PC-3 (cell line): ENCODE data around the gene PRDX5. TPM values are rescaled to one million over a fixed set of nuclear protein-coding genes. Genes with fewer than 3 reads are reported as not detected.

Experiments used
- ATAC-seq: fragments of 200-7000 bp; cut with Tn5 transposase; 2 replicates; pipeline ENCODE4 v1.9.1; 2020; ENCODE audit warnings: mild to moderate bottlenecking, moderate library complexity
- BruUV-seq: library from RNA; stranded (reverse); fragments of 400-500 nt; replicated peaks from 2 replicates; lab custom pipeline; 2021; lab: Mats Ljungman, UMichigan
- CTCF ChIA-PET: fragments of 300-600 bp; sonication (Branson Sonifier 250); formaldehyde crosslinking; loops from one replicate; lab custom pipeline; 2022; ENCODE audit warnings: antibody characterized with exemption; lab: Charles Lee
- POLR2A ChIA-PET: fragments of 300-600 bp; sonication (Branson Sonifier 250); formaldehyde crosslinking; loops from one replicate; lab custom pipeline; 2022; ENCODE audit warnings: antibody characterized with exemption; ENCODE audit not compliant: unreplicated experiment; lab: Charles Lee
- DNase-seq: peaks from one replicate; pipeline ENCODE4 v3.0.0-alpha.2; 2015
- H2AFZ ChIP-seq: fragments of 300-600 bp; sonication (generic); 2 replicates; pipeline ENCODE4 v1.6.0; 2016; ENCODE audit warnings: antibody characterized with exemption, low read length
- H3F3A ChIP-seq: fragments of 300-600 bp; sonication (generic); one replicate; pipeline ENCODE4 v1.6.0; 2017; ENCODE audit warnings: antibody characterized with exemption, low read length, control low read depth, mild to moderate bottlenecking; ENCODE audit not compliant: unreplicated experiment
- H3K27ac ChIP-seq: fragments of 300-600 bp; sonication (generic); 2 replicates; pipeline ENCODE4 v1.5.1; 2016; ENCODE audit warnings: mild to moderate bottlenecking, low read length
- H3K27me3 ChIP-seq: fragments of 300-600 bp; sonication (generic); 2 replicates; pipeline ENCODE4 v1.6.1; 2016; ENCODE audit warnings: low read length, mixed read lengths
- H3K36me3 ChIP-seq: fragments of 300-600 bp; sonication (generic); 2 replicates; pipeline ENCODE4 v1.6.1; 2016; ENCODE audit warnings: low read depth, mixed run types, low read length, mixed read lengths
- H3K4me1 ChIP-seq: fragments of 300-600 bp; sonication (generic); 2 replicates; pipeline ENCODE4 v1.5.1; 2016; ENCODE audit warnings: low read length; ENCODE audit not compliant: insufficient read depth
- H3K4me2 ChIP-seq: fragments of 300-600 bp; sonication (generic); 2 replicates; pipeline ENCODE4 v1.6.0; 2016; ENCODE audit warnings: low read length
- H3K4me3 ChIP-seq: fragments of 300-600 bp; sonication (generic); 2 replicates; pipeline ENCODE4 v1.5.1; 2016; ENCODE audit warnings: mild to moderate bottlenecking, low read length, mixed read lengths
- H3K79me2 ChIP-seq: fragments of 300-600 bp; sonication (generic); 2 replicates; pipeline ENCODE4 v1.6.1; 2017; ENCODE audit warnings: low read length, mixed read lengths
- H3K9ac ChIP-seq: fragments of 300-600 bp; sonication (generic); 2 replicates; pipeline ENCODE4 v1.6.0; 2016; ENCODE audit warnings: mild to moderate bottlenecking, low read length
- H3K9me2 ChIP-seq: fragments of 300-600 bp; sonication (generic); replicated peaks from 2 replicates; pipeline ENCODE4 v1.6.1; 2016; ENCODE audit warnings: mixed run types, low read length, mixed read lengths
- H3K9me3 ChIP-seq: fragments of 300-600 bp; sonication (generic); 2 replicates; pipeline ENCODE4 v1.6.1; 2016; ENCODE audit warnings: low read length, mixed read lengths
- H4K20me1 ChIP-seq: fragments of 300-600 bp; sonication (generic); 2 replicates; pipeline ENCODE4 v1.6.1; 2016; ENCODE audit warnings: low read length, mixed read lengths
- CTCF ChIP-seq: fragments of 300-600 bp; sonication (generic); conservative IDR thresholded peaks from 2 replicates; pipeline ENCODE4 v1.5.1; 2017; ENCODE audit warnings: antibody characterized with exemption, low read depth, mild to moderate bottlenecking, low read length
- EZH2 ChIP-seq: fragments of 300-600 bp; sonication (generic); IDR thresholded peaks from one replicate; pipeline ENCODE4 v1.6.1; 2017; ENCODE audit warnings: antibody characterized with exemption, mild to moderate bottlenecking, low read length; ENCODE audit not compliant: unreplicated experiment
- EZH2phosphoT487 ChIP-seq: fragments of 300-600 bp; sonication (generic); IDR thresholded peaks from 2 replicates; pipeline ENCODE4 v1.6.1; 2018; ENCODE audit warnings: mild to moderate bottlenecking, antibody characterized with exemption, low read length, borderline replicate concordance
- intact Hi-C: fragments of 100-400 bp; cut with micrococcal nuclease; formaldehyde crosslinking; loops from 2 replicates; pipeline ENCODE4 v1.9.0; 2023
- total RNA-seq: library from RNA; depleted of rRNA; stranded (reverse); fragments of >200 nt; gene quantifications from 2 replicates; pipeline ENCODE4 v1.2.3, GENCODE V29; 2014

PRDX5 gene
- total RNA-seq, 1 experiment from 2014 or later: 467 TPM

- POLR2A ChIA-PET: no interaction called here
- Histone ChIP-seq H3K4me2 (no peak overlapping the region), H3K9me2 (no peaks in the 10 kb centered on the region), H4K20me1 (no peaks in the 10 kb centered on the region), H3K36me3 (no peaks in the 10 kb centered on the region), H3F3A (no peaks in the 10 kb centered on the region), H2AFZ (no peak overlapping the region), H3K27me3 (no peaks in the 10 kb centered on the region), H3K27ac (no peak overlapping the region), H3K4me3 (no peak overlapping the region), H3K9ac (no peak overlapping the region), H3K4me1 (peaks cover 15% of the 10 kb centered on the region), H3K79me2 (no peaks in the 10 kb centered on the region), H3K9me3 (no peaks in the 10 kb centered on the region)
- intact Hi-C loops: no loop called here
- BruUV-seq: no TSS peak
- ATAC-seq: no peak
- DNase-seq: no peak
- no peak for TF ChIP-seq CTCF
- no peak for TF ChIP-seq EZH2phosphoT487
- no peak for TF ChIP-seq EZH2
- CTCF ChIA-PET: interaction anchor here (0.7 kb wide), 1 partner anchor 17 kb away, joined by 19 read pairs; no protein-coding TSS in a partner anchor
Observed at GRCh38 chr11:64338716-64339115, 20.8 kb downstream of the PRDX5 start.

- Histone ChIP-seq H4K20me1 (no peaks in the 10 kb centered on the region), H3K36me3 (no peaks in the 10 kb centered on the region), H3K4me2 (no peak overlapping the region), H3K4me1 (peaks cover 15% of the 10 kb centered on the region), H3K27ac (no peak overlapping the region), H3K79me2 (no peaks in the 10 kb centered on the region), H3K9me2 (no peaks in the 10 kb centered on the region), H3K9ac (no peak overlapping the region), H3K4me3 (no peak overlapping the region), H3K27me3 (no peaks in the 10 kb centered on the region), H2AFZ (no peak overlapping the region), H3K9me3 (no peaks in the 10 kb centered on the region), H3F3A (no peaks in the 10 kb centered on the region)
- no TSS peak for BruUV-seq
- TF ChIP-seq CTCF: no peak
- TF ChIP-seq EZH2phosphoT487: no peak
- CTCF ChIA-PET: interaction anchor here (0.7 kb wide), 1 partner anchor 16 kb away, joined by 19 read pairs; no protein-coding TSS in a partner anchor
- ATAC-seq (no peak), DNase-seq (no peak)
- POLR2A ChIA-PET: no interaction called here
- intact Hi-C loops: no loop called here
Observed at GRCh38 chr11:64339286-64339685, 21.4 kb downstream of the PRDX5 start.

GRCh38 chr11:64339754-64340408, 22.0 kb downstream of the PRDX5 start, which contains the start of gene CCDC88B:
Gene CCDC88B, plus strand, starts transcription at chr11:64340204. Its CDS starts 63 bp downstream, at chr11:64340267.
- no TSS peak for BruUV-seq
- H3K36me3 ChIP-seq: no peaks in the 10 kb centered on the region
- intact Hi-C loops: no loop called here
- ATAC-seq (no peak), DNase-seq (no peak)
- no peak within 1 kb of the TSS for H3K9ac ChIP-seq
- no peaks in the 10 kb centered on the region for H3K27me3 ChIP-seq
- H3K9me3 ChIP-seq: no peaks in the 10 kb centered on the region
- no peaks in the 10 kb centered on the region for H4K20me1 ChIP-seq
- H3K4me1 ChIP-seq: peaks cover 11% of the 10 kb centered on the region
- H3K79me2 ChIP-seq: no peaks in the 10 kb centered on the region
- TF ChIP-seq EZH2phosphoT487 (no peak), EZH2 (no peak), CTCF (no peak)
- H3F3A ChIP-seq: no peaks in the 10 kb centered on the region
- CTCF ChIA-PET: interaction anchor here (0.6 kb wide), 1 partner anchor 15 kb away, joined by 3 read pairs; no protein-coding TSS in a partner anchor
- H2AFZ ChIP-seq: no peak within 1 kb of the TSS
- no peak within 1 kb of the TSS for H3K4me2 ChIP-seq
- POLR2A ChIA-PET: interaction anchor here (0.6 kb wide), 1 partner anchor 1518 kb away, joined by 3 read pairs; no protein-coding TSS in a partner anchor
- no peak within 1 kb of the TSS for H3K4me3 ChIP-seq
- H3K27ac ChIP-seq: no peak within 1 kb of the TSS
- no peaks in the 10 kb centered on the region for H3K9me2 ChIP-seq
